CD1c-positive myeloid dendritic cell (primary cell): ENCODE results near the gene CYP27A1.

Source experiments
- DNase-seq: peaks from one replicate; pipeline ENCODE4 v3.0.0-alpha.2; 2016; ENCODE audit errors: extremely low spot score

CYP27A1 gene

DNA sequence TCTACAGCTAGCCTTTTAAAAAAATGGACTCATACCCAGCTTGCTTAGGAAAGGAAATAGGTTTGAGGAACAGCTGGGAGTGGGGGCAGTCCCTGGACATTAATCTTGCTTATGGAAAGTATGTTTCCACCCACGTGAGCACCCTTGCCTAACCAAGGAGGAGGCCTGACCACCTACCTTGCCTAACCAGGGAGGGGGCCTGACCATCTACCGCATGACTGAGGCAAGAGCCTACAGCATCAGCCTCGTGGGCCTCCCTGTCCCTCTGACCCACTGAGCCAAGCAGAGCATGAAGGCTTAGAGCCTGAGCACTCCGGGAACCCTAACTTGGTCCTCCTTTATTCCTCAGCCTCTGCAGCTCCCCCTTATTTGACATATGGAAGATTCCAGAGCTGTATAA is 29.4 kb downstream of the CYP27A1 start:
- peak; percentile 87 for DNase-seq

DNA sequence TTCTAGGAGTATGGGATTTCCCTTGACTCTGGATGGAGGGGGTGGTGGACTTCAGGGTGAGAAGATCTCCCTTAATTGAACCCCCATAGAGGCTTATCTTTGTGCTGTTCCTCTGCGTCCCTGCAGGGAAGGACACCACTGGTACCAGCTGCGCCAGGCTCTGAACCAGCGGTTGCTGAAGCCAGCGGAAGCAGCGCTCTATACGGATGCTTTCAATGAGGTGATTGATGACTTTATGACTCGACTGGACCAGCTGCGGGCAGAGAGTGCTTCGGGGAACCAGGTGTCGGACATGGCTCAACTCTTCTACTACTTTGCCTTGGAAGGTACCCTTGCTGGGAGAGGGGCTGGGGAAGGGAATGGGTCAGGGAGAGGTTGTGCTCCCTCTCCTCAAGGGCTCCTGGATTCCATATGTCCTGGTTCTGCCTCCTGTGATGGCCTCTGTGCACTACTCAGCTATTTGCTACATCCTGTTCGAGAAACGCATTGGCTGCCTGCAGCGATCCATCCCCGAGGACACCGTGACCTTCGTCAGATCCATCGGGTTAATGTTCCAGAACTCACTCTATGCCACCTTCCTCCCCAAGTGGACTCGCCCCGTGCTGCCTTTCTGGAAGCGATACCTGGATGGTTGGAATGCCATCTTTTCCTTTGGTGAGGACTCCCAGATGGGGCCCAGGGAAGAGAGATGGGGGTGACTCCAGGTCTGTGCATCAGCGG is 30.3 kb downstream of the CYP27A1 start:
- no peak for DNase-seq

GRCh38 chr2:218812861-218813260 is 30.9 kb downstream of the CYP27A1 start:
- DNase-seq: no peak

GRCh38 chr2:218813771-218814460 is 32.0 kb downstream of the CYP27A1 start:
- no peak for DNase-seq

DNA sequence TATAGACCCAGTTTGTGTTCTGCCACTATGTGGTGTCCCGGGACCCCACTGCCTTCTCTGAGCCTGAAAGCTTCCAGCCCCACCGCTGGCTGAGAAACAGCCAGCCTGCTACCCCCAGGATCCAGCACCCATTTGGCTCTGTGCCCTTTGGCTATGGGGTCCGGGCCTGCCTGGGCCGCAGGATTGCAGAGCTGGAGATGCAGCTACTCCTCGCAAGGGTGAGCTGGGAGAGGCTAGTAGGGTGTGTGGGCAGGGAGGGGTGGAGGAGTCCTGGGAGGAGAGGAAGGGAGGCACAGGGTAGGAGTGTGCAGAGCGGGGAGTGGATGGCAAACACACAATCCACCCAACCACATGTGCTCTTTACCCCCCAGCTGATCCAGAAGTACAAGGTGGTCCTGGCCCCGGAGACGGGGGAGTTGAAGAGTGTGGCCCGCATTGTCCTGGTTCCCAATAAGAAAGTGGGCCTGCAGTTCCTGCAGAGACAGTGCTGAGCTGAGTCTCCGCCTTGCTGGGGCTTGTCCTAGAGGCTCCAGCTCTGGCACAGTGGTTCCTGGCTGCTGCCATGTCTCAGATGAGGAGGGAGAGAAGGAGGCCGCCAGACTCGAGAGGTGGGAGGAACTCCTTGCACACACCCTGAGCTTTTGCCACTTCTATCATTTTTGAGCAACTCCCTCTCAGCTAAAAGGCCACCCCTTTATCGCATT is 32.7 kb downstream of the CYP27A1 start:
- no peak for DNase-seq

DNA sequence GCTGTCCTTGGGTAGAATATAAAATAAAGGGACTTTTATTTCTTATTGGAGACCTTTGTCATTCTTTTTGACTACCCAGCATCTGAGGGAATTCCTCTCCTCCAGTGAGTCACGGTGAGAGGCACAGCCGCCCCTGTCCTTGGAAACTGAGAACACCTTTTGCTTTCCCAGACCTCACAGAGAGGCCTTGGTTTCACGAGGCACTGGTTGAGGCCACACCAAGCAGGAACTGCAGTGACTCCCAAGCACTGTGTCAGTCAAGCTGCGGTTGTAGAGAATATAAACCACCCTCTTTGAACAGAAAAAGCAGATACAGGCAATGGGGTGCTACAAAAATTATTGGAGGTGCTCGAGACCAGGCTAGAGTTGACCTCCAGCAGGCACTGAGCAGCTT is 33.3 kb downstream of the CYP27A1 start:
- DNase-seq: no peak

GRCh38 chr2:218815649-218816048 is 33.7 kb downstream of the CYP27A1 start:
- DNase-seq: no peak

- no peak for DNase-seq
These were observed 34.6 kb downstream of the CYP27A1 start for GRCh38 chr2:218816561-218817011.

DNA sequence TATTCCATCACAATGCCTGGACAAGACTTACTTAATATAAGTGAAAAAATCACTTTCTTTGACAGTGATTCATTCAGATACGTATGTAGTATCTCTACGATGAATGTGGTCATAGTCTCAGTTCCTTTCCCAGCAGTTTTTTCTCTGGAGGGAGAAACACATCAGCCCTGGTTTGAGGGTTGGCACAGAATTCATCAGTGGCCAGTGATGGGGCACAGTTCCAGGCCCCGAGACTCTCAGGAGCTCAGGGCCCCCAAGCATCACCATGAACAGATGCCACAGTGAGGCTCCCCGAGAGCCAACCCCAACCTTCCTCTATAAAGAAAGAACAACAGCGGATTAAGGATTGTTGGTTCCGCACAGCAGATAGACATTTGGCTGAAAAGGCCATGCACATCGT is 37.1 kb downstream of the CYP27A1 start:
- DNase-seq: peak; percentile 87

GRCh38 chr2:218820746-218821369 is 38.9 kb downstream of the CYP27A1 start:
- DNase-seq: no peak

GRCh38 chr2:218821605-218822211 is 39.8 kb downstream of the CYP27A1 start:
- DNase-seq: no peak

GRCh38 chr2:218822622-218823021 is 40.7 kb downstream of the CYP27A1 start:
- no peak for DNase-seq

DNA sequence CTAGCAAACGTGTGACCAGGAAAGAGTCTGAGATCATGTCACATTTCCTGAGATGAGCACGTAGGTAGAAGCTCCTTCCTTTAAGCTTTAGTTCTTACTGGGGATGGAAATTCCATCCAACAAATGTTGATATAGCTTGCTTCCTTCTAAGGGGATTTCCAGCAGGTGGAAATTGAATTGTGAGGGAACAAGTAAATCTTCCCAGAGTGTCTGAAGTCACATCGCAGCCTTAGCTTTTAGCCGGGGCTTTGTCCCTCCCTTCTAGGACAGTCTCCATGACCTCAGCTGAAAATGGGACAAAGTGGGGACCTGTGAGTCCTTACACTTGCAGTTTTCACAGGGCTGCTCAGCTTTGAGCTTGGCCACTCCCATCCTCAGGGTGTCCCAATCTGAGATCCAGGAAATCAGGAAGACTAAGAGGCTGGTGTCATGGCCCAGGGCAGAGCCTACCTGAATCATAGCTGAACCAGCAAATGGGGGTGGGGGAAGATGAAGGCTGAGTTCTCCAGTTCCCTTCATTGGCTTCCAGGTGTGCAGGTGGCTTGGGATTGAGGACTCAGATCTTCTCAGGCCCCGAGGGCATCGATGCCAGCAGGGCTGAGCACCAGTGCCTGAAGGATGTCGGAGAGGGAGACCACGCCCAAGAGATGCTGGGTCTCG is 41.4 kb downstream of the CYP27A1 start:
- no peak for DNase-seq

DNA sequence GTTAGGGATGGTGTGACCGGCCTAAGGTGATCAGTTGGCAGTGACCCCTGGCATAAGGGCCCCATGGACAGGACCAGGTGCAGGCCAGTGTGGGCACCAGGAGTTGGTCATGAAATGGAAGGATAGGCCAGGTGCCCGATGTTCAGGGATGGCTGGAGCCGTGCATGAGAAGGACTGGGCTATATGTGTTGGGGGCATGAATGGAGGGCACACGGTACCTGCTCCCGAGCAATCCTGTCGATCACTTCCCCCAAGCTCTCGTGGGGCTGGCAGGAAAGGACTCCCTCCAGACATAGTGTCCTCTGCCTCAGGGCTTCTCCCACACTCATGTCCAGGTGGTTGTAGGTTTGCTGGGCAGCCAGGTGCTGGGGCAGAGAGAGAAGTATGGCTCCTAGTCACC is 42.1 kb downstream of the CYP27A1 start:
- no peak for DNase-seq

GRCh38 chr2:218826791-218827190 is 44.8 kb downstream of the CYP27A1 start:
- no peak for DNase-seq

DNA sequence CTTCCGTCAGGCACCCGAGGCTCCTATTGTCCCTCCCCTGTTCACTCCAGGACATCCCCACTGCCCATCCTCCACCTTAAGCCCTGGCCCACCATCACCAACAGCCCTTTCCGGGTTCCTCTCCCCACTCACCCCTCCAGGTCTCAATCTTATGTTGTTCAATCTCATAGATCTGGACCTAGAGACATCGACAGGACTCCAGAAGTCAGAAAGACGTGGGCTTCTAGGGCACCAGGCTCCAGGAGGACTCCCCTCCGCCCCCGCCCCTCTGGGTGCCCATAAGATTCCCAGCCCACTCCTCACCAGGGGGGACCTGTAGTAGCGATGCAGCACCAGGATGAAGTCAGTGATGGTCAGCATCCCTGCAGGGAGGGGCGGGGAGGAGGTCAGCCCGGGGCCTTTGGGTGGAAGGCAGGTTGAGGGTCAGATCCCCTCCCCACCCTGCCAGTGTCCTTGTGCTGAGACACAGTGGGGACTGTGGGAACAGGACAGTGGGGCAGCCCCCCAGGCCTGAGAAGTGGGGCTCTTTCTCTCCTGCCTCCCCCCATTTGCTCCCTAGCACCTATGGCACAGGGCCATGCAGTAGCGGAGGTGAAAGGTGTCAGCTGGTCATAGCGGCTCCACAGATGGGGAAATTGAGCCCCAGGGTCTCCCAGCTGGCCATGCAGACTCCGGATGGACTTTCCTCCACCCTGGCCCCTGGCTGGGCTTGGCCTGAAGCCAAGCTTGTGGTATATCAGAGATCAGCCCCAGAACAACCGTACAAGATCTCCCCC is 45.9 kb downstream of the CYP27A1 start:
- no peak for DNase-seq

- no peak for DNase-seq
These were observed 46.5 kb downstream of the CYP27A1 start for GRCh38 chr2:218828477-218828778.

DNA sequence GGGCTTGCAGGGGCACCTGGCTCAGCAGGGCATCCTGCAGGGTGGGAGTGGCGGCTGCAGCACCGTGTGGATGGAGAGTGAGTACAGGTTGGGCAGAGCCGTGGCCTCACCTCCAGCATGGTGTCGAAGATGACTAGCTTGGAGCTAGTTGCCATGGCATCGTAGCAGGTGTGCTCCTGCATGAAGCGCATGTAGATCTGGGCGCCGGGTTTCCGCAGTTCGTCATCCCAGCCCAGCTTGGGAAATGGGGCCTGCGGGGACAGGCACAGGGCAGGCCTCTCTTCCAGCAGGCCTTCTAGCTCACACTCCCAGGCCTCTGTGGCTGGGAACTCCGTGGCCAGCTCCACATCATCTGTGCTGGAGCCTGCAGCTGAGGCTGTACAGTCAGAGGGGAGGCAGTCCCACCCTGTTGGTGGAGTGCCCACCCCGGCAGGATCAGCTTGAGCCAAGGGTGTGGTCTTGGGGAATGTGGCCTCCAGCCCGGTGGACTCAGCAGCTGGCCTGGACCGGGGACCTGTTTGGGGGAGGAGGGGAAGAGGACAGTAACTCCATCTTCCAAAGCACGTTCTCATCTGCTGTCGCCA is 48.0 kb downstream of the CYP27A1 start:
- DNase-seq: no peak

DNA sequence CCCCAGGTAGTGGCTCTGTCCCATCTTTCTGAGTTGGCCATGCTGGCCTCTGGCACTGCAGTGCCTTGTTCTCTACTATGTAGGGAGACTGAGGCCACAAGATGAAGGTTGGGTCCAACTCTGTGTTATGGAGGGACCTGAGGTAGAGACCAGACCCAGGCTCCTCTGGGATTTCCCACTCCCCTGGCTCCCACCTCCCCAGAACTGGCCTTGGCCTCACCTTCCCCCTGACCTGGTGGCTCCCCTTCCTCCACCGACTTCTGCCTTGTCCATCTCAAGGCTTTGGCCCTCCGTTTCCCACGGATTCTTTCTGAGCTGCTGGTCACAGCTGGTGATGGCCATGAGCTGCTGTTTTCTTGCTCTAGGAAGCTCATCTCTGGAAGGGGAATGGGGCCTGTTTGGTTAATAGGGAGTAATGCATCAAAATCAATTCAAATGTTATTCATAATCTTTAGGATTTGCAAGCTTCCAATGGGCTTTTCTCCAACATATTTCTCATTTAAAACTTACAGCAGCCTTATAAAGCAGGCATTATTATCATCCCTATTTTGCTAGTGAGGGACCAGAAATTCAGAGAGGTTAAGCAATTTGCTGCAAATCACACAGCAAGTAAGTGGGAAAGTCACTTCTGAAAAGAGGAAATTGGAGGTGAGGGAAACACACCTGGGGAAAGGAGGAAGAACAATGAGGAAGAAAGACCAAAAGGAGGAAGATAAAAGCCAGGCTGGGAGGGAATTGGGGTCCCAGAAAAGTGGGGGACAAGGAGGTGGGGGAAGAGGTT is 48.8 kb downstream of the CYP27A1 start:
- DNase-seq: no peak
